CD4-positive, alpha-beta T cell (primary cell): ENCODE results near the gene TRAPPC2L. TPM values are rescaled to one million over a fixed set of nuclear protein-coding genes. Genes with fewer than 3 reads are reported as not detected.

Source experiments
- ATAC-seq: fragments of 200-7000 bp; cut with Tn5 transposase; one replicate; pipeline ENCODE4 v1.10.0; 2022; ENCODE audit warnings: mild to moderate bottlenecking; ENCODE audit not compliant: poor library complexity
- CTCF ChIA-PET: fragments of 350-600 bp; sonication (Branson Sonifier 250); formaldehyde crosslinking; loops from one replicate; lab custom pipeline; 2021; ENCODE audit warnings: antibody characterized with exemption, inconsistent platforms; lab: Charles Lee
- POLR2A ChIA-PET: fragments of 350-600 bp; sonication (Branson Sonifier 250); formaldehyde crosslinking; loops from one replicate; lab custom pipeline; 2021; ENCODE audit warnings: antibody characterized with exemption, inconsistent platforms; lab: Charles Lee
- DNase-seq, 14 experiments: peaks; one replicate each; pipeline ENCODE4 v3.0.0-alpha.2; 2013 to 2020; ENCODE audit warnings: mixed read lengths in 2 of 14
- H3K27ac ChIP-seq, 2 donors: one replicate each; pipeline versions ENCODE4 v1.5.1 to v1.7.0; 2013; ENCODE audit warnings: low read length in 2 of 2, low read depth in 1 of 2, mild to moderate bottlenecking in 1 of 2
- H3K27me3 ChIP-seq, 2 experiments: 1 replicate in 1 of 2; 2 replicates in 1 of 2; pipeline versions ENCODE4 v1.6.1 to v1.7.0; 2013; ENCODE audit warnings: low read length in 2 of 2, control low read depth in 1 of 2, mild to moderate bottlenecking in 1 of 2, moderate library complexity in 1 of 2; ENCODE audit not compliant: insufficient read depth in 2 of 2, control insufficient read depth in 1 of 2
- H3K36me3 ChIP-seq: one replicate; pipeline ENCODE4 v1.6.1; 2013; ENCODE audit warnings: low read length, control low read depth; ENCODE audit not compliant: insufficient read depth
- H3K4me1 ChIP-seq: one replicate; pipeline ENCODE4 v1.6.1; 2013; ENCODE audit warnings: low read length, control low read depth; ENCODE audit not compliant: insufficient read depth
- H3K4me3 ChIP-seq: one replicate; pipeline ENCODE4 v1.5.1; 2013; ENCODE audit warnings: mild to moderate bottlenecking, low read length, moderate library complexity
- H3K9me3 ChIP-seq, 2 experiments: 1 replicate in 1 of 2; 2 replicates in 1 of 2; pipeline versions ENCODE4 v1.6.1 to v1.7.0; 2013; ENCODE audit warnings: low read length in 2 of 2, mild to moderate bottlenecking in 2 of 2, control low read depth in 1 of 2, moderate library complexity in 1 of 2; ENCODE audit not compliant: control insufficient read depth in 1 of 2, insufficient read depth in 1 of 2
- H3K27ac Mint-ChIP-seq: one replicate; pipeline ENCODE4 v1.8.0; 2020; ENCODE audit warnings: mixed read lengths
- H3K27me3 Mint-ChIP-seq: one replicate; pipeline ENCODE4 v1.8.0; 2021; ENCODE audit warnings: mixed read lengths
- H3K36me3 Mint-ChIP-seq: one replicate; pipeline ENCODE4 v1.8.0; 2021; ENCODE audit warnings: low read depth, mixed read lengths
- H3K4me1 Mint-ChIP-seq: one replicate; pipeline ENCODE4 v1.8.0; 2021; ENCODE audit warnings: low read depth, mixed read lengths
- H3K4me3 Mint-ChIP-seq: one replicate; pipeline ENCODE4 v1.8.0; 2020; ENCODE audit warnings: mild to moderate bottlenecking, mixed read lengths
- H3K9me3 Mint-ChIP-seq: one replicate; pipeline ENCODE4 v1.8.0; 2020; ENCODE audit warnings: mixed read lengths
- CTCF ChIP-seq: fragments of 200-600 bp; IDR thresholded peaks from one replicate; pipeline ENCODE4 v1.8.0; 2022; ENCODE audit warnings: antibody characterized with exemption, mild to moderate bottlenecking
- intact Hi-C, 2 experiments: fragments of 100-400 bp; cut with DNase I in 1 of 2; cut with micrococcal nuclease in 1 of 2; formaldehyde crosslinking; loops; one replicate each; pipeline versions ENCODE4 v1.15.1 to v1.9.0; 2023 to 2025; cut with DNase I, micrococcal nuclease
- total RNA-seq, 174 experiments: library from RNA in 2 of 174; stranded (reverse) in 2 of 174; gene quantifications; one replicate each; pipeline ENCODE4 v1.2.3 and lab custom pipeline; 2021 to 2026

TRAPPC2L gene
- total RNA-seq, 2 experiments from 2014 or later = 48.0 to 48.2 TPM

GRCh38 chr16:88894681-88895300, 37.9 kb downstream of the TRAPPC2L start:
- no peak for DNase-seq
- no peak for ATAC-seq
- H3K27me3 ChIP-seq = no peaks in the 10 kb centered on the region
- no peaks in the 10 kb centered on the region for H3K4me1 Mint-ChIP-seq
- H3K27ac Mint-ChIP-seq = no peak overlapping the region
- H3K27me3 Mint-ChIP-seq = no peaks in the 10 kb centered on the region
- no peaks in the 10 kb centered on the region for H3K9me3 Mint-ChIP-seq
- no peaks in the 10 kb centered on the region for H3K4me1 ChIP-seq
- POLR2A ChIA-PET = no interaction called here
- no peaks in the 10 kb centered on the region for H3K36me3 Mint-ChIP-seq
- intact Hi-C loops = no loop called here
- no peaks in the 10 kb centered on the region for H3K36me3 ChIP-seq
- H3K9me3 ChIP-seq = no peaks in the 10 kb centered on the region
- CTCF ChIA-PET = no interaction called here
- TF ChIP-seq CTCF = no peak
- no peak overlapping the region for H3K4me3 ChIP-seq
- no peak overlapping the region for H3K27ac ChIP-seq
- no peak overlapping the region for H3K4me3 Mint-ChIP-seq

DNA sequence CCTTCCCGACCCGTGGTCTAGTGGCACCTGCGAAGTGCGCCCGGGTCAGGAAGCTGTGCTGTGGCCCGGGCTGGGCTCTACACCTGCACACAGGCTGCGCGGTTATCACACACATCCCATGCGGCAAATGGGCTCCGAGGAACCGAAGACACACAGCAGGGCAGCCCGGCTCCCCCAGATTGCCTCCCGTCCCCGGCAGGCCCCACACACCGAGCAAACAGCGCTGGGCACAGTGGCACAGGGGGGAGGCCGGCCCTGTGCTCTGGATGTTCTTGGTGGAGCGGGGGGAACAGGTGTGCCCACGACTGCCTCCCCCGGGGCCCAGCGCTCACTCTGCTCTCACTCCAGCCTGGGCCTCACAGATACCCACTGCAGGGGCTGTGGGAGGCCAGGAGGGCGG, 38.4 kb downstream of the TRAPPC2L start:
- no peaks in the 10 kb centered on the region for H3K36me3 Mint-ChIP-seq
- Histone ChIP-seq H3K9me3 (no peaks in the 10 kb centered on the region), H3K36me3 (no peaks in the 10 kb centered on the region), H3K4me1 (no peaks in the 10 kb centered on the region), H3K27me3 (no peaks in the 10 kb centered on the region), H3K27ac (no peak overlapping the region), H3K4me3 (no peak overlapping the region)
- DNase-seq (no peak), ATAC-seq (no peak)
- H3K4me3 Mint-ChIP-seq = no peak overlapping the region
- CTCF ChIA-PET = no interaction called here
- POLR2A ChIA-PET = no interaction called here
- H3K27ac Mint-ChIP-seq = no peak overlapping the region
- H3K9me3 Mint-ChIP-seq = no peaks in the 10 kb centered on the region
- no peaks in the 10 kb centered on the region for H3K4me1 Mint-ChIP-seq
- intact Hi-C loops = no loop called here
- H3K27me3 Mint-ChIP-seq = no peaks in the 10 kb centered on the region
- TF ChIP-seq CTCF = no peak

GRCh38 chr16:88896238-88897070, 39.5 kb downstream of the TRAPPC2L start:
- H3K27ac Mint-ChIP-seq = no peak overlapping the region
- H3K9me3 Mint-ChIP-seq = no peaks in the 10 kb centered on the region
- Histone ChIP-seq H3K4me3 (no peak overlapping the region), H3K27me3 (no peaks in the 10 kb centered on the region), H3K36me3 (no peaks in the 10 kb centered on the region), H3K27ac (no peak overlapping the region), H3K9me3 (no peaks in the 10 kb centered on the region), H3K4me1 (no peaks in the 10 kb centered on the region)
- no peak overlapping the region for H3K4me3 Mint-ChIP-seq
- H3K36me3 Mint-ChIP-seq = no peaks in the 10 kb centered on the region
- H3K27me3 Mint-ChIP-seq = no peaks in the 10 kb centered on the region
- intact Hi-C loops = no loop called here
- H3K4me1 Mint-ChIP-seq = no peaks in the 10 kb centered on the region
- ChIA-PET CTCF (no interaction called here), POLR2A (no interaction called here)
- TF ChIP-seq CTCF = no peak
- ATAC-seq (no peak), DNase-seq (no peak)
